Endothelial cell of umbilical vein (primary cell): ENCODE measurements around the gene RPTN.
A peak's percentile ranks its signal among the peaks of the same experiment; 100 is the strongest.

Experiments
- EZH2 ChIP-seq: IDR thresholded peaks from 2 replicates; pipeline ENCODE4 v1.6.1; 2012; ENCODE audit warnings: borderline replicate concordance, low read depth, mild to moderate bottlenecking, moderate library complexity, low read length, inconsistent platforms; ENCODE audit not compliant: severe bottlenecking
- POLR2A ChIP-seq: IDR thresholded peaks from 2 replicates; pipeline ENCODE4 v1.6.1; 2012; ENCODE audit warnings: low read depth, mild to moderate bottlenecking, control low read depth, low read length
- TF ChIP-seq, protein P1 (sequence below), 2 donors: IDR thresholded peaks; 1 replicate in 1 of 2; 2 replicates in 1 of 2; pipeline ENCODE4 v1.5.1; 2011; ENCODE audit warnings: low read length in 2 of 2, mild to moderate bottlenecking in 2 of 2, moderate library complexity in 2 of 2, control low read depth in 1 of 2, inconsistent platforms in 1 of 2, low read depth in 1 of 2; ENCODE audit not compliant: insufficient read depth in 1 of 2; ENCODE audit errors: extremely low read depth in 1 of 2

DNA sequence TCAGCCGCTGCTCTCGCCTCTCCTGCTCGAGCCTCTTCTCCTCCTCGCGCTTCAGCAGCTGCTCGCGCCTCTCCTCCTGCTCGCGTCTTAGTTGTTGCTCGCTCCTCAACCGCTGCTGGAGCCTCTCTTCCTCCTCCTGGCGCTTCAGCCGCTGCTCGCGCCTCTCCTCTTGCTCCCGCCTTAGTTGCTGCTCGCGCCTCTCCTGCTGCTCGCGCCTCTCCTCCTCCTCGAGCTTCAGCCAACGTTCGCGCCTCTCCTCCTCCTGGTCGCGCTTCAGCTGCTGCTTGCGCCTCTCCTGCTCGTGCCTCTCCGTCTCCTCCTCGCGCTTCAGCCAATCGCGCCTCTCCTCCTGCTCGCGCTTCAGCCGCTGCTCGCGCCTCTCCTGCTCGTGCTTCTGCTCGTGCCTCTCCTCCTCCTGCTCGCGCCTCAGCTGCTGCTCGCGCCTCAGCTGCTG lies 47.5 kb downstream of the RPTN start:
- TF ChIP-seq EZH2 (peak; percentile 15), POLR2A (no peak)
- TF ChIP-seq, protein P1, sequence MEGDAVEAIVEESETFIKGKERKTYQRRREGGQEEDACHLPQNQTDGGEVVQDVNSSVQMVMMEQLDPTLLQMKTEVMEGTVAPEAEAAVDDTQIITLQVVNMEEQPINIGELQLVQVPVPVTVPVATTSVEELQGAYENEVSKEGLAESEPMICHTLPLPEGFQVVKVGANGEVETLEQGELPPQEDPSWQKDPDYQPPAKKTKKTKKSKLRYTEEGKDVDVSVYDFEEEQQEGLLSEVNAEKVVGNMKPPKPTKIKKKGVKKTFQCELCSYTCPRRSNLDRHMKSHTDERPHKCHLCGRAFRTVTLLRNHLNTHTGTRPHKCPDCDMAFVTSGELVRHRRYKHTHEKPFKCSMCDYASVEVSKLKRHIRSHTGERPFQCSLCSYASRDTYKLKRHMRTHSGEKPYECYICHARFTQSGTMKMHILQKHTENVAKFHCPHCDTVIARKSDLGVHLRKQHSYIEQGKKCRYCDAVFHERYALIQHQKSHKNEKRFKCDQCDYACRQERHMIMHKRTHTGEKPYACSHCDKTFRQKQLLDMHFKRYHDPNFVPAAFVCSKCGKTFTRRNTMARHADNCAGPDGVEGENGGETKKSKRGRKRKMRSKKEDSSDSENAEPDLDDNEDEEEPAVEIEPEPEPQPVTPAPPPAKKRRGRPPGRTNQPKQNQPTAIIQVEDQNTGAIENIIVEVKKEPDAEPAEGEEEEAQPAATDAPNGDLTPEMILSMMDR (IDR thresholded peaks at IDR 0.05; ENCODE audit: extremely low read depth in 1 of 2, insufficient read depth in 1 of 2, low read depth in 1 of 2, low read length in 2 of 2): no peak
